GM12891 (cell line): ENCODE measurements around the gene ERBB2.

ENCODE experiments used
- POLR2A ChIP-seq: IDR thresholded peaks from 2 replicates; pipeline ENCODE4 v1.6.1; 2011; ENCODE audit warnings: low read depth, low read length, control low read depth
- TAF1 ChIP-seq: IDR thresholded peaks from 2 replicates; pipeline ENCODE4 v1.6.1; 2011; ENCODE audit warnings: low read depth, low read length, control low read depth

DNA sequence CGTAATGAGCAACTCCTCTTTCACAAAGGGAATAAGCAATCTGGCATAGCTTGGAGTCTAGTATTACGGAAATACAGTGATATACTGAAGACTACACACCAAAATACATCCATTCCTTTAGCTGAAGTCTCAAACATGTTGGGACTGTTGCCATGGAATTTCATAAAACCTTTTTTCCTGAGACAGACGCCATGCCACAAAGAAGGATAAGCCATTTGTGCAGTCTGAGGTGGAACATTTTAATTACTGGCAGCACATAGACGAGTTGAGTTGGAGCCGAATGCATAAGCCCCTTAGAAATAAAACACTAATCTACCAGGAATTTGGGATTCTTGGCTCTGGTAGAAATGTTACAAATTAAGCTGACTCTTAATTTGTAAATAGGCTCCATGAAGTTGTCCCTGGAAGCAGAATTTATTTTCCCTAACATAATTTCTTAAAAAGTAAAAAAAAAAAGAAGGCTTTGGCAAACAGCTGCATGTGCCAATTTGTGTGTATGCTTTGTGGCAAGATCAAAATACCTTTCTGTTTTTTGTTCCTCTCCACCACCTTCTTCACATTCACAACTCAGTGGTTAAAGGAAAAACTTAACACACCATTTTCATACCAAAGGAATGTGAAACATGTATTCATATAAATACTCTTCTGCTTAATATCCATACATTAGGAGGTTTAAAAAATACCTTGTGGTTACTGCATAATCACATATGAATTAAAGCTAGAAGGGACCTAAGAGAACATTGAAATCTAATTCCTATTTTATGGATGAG is 63.4 kb downstream of the ERBB2 start:
- TF ChIP-seq POLR2A (no peak), TAF1 (no peak)
